Prostate gland (tissue), 2 donors: ENCODE measurements around the gene LRRC42. TPM values are rescaled to one million over a fixed set of nuclear protein-coding genes. Genes with fewer than 3 reads are reported as not detected.

ENCODE experiments used
- DNase-seq: peaks from one replicate; pipeline ENCODE4 v3.0.0-alpha.2; 2019; ENCODE audit warnings: low spot score
- H3K27ac ChIP-seq, 2 donors: fragments of 200-600 bp; sonication (generic); 2 replicates each; pipeline ENCODE4 v1.5.1; 2017 to 2019
- H3K27me3 ChIP-seq: fragments of 200-600 bp; sonication (generic); replicated peaks from 2 replicates; pipeline ENCODE4 v1.5.1; 2019; ENCODE audit not compliant: insufficient read depth
- H3K36me3 ChIP-seq, 2 donors: fragments of 200-600 bp; sonication (generic); 1 replicate in 1 of 2; 2 replicates in 1 of 2; pipeline versions ENCODE4 v1.5.1 to v1.8.1; 2017 to 2019
- H3K4me1 ChIP-seq: fragments of 200-600 bp; sonication (generic); replicated peaks from 2 replicates; pipeline ENCODE4 v1.5.1; 2019
- H3K4me3 ChIP-seq, 2 donors: fragments of 200-600 bp; sonication (generic); 2 replicates each; pipeline ENCODE4 v1.5.1; 2017 to 2019
- H3K9me3 ChIP-seq: fragments of 200-600 bp; sonication (generic); 2 replicates; pipeline ENCODE4 v1.5.1; 2017
- POLR2A ChIP-seq: fragments of 450-650 bp; IDR thresholded peaks from one replicate; pipeline ENCODE4 v1.6.1; 2016; ENCODE audit warnings: antibody characterized with exemption, mild to moderate bottlenecking
- POLR2AphosphoS5 ChIP-seq: sonication (generic); formaldehyde crosslinking; IDR thresholded peaks from one replicate; pipeline ENCODE4 v1.6.1; 2017; ENCODE audit warnings: antibody characterized with exemption
- WGBS: methylation state at CpG from one replicate; pipeline ENCODE4 v1.1.5; 2018; 5-methylcytosine and 5-hydroxymethylcytosine counted together
- intact Hi-C: fragments of 100-400 bp; cut with DNase I; formaldehyde crosslinking; loops from one replicate; pipeline ENCODE4 v1.14.2; 2022
- total RNA-seq, 2 donors: library from RNA; depleted of rRNA; stranded (reverse); fragments of >200 nt; gene quantifications; one replicate each; pipeline ENCODE4 v1.1.0, GENCODE V29; 2016
- TF ChIP-seq, protein P1 (sequence below), 4 experiments: fragments of 200-600 bp in 2 of 4; fragments of 450-650 bp in 2 of 4; sonication (generic) in 2 of 4; IDR thresholded peaks; 1 replicate in 3 of 4; 2 replicates in 1 of 4; pipeline ENCODE4 v1.5.1; 2016 to 2019; ENCODE audit warnings: antibody characterized with exemption in 4 of 4, mild to moderate bottlenecking in 2 of 4, moderate library complexity in 2 of 4

The LRRC42 gene, protein sequence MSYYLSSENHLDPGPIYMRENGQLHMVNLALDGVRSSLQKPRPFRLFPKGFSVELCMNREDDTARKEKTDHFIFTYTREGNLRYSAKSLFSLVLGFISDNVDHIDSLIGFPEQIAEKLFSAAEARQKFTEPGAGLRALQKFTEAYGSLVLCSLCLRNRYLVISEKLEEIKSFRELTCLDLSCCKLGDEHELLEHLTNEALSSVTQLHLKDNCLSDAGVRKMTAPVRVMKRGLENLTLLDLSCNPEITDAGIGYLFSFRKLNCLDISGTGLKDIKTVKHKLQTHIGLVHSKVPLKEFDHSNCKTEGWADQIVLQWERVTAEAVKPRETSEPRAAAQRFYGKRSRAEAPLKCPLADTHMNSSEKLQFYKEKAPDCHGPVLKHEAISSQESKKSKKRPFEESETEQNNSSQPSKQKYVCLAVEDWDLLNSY
- total RNA-seq: 10 to 100 TPM; 21.1 to 31.8 TPM

DNA sequence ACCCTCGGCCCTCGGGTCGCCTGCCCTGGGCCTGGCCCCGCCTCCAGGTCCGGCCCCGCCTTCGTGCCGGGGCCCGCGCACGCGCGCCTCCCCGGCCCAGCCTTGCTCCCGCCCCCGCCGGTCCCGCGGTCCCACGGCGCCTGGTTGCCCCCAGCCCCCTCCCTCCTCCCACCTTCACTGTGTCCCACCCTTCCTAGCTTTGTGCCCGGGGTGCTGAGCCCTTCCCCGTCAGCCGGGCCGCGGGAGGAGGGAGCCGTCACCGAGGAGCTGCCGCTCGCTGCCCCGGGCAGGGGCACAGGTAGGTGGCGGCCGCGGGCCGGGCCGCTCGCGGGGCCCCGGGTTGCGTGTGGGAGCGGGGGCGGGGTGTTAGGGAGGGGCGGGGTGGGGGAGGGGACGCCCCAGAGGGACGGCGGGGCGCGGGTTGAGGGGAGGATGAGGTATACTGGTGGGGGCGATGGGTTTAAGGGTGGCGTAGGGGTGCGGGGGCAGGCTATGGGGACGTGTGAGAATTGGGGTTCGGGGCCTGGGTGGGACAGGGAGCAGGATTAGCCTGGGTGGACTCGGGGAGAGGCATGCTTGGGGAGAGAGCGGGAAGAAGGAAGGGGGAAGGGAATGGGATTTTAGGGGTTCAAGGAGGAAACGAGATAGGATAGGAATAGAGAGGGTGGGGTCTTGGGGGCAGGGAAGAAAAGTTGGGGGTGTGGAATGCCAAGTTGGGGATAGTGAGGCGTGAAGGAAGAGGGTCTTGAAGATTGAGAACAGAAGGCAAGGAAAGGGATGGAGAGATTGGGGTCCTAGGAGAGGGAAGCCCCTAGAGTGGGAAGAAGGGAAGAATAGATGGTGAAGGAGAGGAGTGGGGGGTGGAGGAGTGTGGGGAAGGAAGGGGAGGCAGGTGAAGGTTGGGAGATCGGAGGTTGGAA lies at the start of gene LRRC42:
Gene LRRC42 (plus strand): TSS at position 99 of the 920 bp plus-strand sequence. CDS start 5,650 bp downstream, outside the sequence.
- WGBS: under 1% methylated on average over 58 of the region's 58 CpGs
- peak within 1 kb of the TSS; percentile 74 to 76 for H3K4me3 ChIP-seq
- no peaks in the 10 kb centered on the region for H3K36me3 ChIP-seq
- intact Hi-C loops: loop anchor here (2.0 kb wide), 2 partner anchors 58 to 106 kb away; partner anchors contain the start of genes TCEANC2, TMEM59 and YIPF1
- DNase-seq: no peak
- H3K27me3 ChIP-seq: no peaks in the 10 kb centered on the region
- peak within 1 kb of the TSS; percentile 88 to 94 for H3K27ac ChIP-seq
- H3K9me3 ChIP-seq: no peaks in the 10 kb centered on the region
- H3K4me1 ChIP-seq: peaks cover 4% of the 10 kb centered on the region
- TF ChIP-seq POLR2A (peak; percentile 52), POLR2AphosphoS5 (no peak)
- TF ChIP-seq, protein P1, sequence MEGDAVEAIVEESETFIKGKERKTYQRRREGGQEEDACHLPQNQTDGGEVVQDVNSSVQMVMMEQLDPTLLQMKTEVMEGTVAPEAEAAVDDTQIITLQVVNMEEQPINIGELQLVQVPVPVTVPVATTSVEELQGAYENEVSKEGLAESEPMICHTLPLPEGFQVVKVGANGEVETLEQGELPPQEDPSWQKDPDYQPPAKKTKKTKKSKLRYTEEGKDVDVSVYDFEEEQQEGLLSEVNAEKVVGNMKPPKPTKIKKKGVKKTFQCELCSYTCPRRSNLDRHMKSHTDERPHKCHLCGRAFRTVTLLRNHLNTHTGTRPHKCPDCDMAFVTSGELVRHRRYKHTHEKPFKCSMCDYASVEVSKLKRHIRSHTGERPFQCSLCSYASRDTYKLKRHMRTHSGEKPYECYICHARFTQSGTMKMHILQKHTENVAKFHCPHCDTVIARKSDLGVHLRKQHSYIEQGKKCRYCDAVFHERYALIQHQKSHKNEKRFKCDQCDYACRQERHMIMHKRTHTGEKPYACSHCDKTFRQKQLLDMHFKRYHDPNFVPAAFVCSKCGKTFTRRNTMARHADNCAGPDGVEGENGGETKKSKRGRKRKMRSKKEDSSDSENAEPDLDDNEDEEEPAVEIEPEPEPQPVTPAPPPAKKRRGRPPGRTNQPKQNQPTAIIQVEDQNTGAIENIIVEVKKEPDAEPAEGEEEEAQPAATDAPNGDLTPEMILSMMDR (IDR thresholded peaks at IDR 0.05): peak in 3 of 4 experiments; percentile 21 to 50 (median 39)

DNA sequence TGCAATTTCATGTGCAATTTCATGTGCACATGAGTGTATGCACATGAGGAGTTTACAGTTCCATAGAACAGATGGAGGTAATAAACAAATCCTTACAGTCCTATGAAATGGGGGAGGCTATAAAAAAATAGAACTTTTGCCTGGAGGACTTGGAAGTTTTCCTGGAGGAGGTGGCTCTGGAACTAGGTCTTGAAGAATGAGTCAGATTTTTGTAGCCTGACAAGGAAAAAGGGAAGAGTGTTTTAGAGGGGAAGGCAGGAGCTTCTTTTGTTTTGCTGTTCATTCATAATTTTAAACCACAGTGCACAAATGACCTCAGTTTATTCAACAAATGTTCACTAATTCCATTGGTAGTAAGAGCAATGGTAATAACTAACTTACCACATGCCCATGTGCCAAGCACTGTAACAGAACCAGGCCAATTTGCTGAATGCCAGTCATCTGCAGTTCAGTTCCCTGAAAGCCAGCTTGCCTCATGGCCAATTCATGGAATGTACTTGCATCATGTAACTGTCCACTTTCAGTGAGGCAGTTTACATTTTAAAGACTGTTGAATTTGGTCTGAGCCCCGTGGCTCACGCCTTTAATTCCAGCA lies 49.4 kb upstream of the LRRC42 start:
- no peak overlapping the region for H3K4me3 ChIP-seq
- TF ChIP-seq POLR2AphosphoS5 (peak; percentile 42), POLR2A (no peak)
- TF ChIP-seq, protein P1 (IDR thresholded peaks at IDR 0.05): no peak
- WGBS: 30% methylated on average over 2 of the region's 2 CpGs
- H3K27ac ChIP-seq: peak overlapping the region in 1 of 2 donors; percentile 53
- peak; percentile 20 for DNase-seq
- H3K4me1 ChIP-seq: peaks cover 9% of the 10 kb centered on the region
- H3K27me3 ChIP-seq: no peaks in the 10 kb centered on the region
- H3K9me3 ChIP-seq: no peaks in the 10 kb centered on the region
- no peaks in the 10 kb centered on the region for H3K36me3 ChIP-seq
- intact Hi-C loops: no loop called here

DNA sequence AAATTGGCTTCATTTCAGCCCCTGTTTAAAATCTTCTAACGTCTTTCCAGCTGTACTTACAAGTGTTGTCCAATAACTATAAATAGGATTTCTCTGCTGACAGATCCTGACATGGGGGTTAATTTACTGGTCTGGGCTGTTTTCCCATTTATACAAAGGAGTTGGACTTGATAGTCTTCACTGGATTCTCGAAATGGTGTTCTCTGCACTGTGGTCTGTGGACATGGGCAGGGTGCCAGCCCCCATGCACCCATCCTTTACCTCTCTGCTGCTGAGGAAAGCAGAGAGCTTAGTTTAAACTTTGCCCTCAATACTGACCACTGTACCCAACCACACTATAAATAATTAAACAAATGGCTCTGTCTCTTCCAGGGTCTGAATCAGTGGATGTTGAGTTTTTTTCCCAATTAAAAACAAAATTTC lies 46.9 kb upstream of the LRRC42 start:
- no peaks in the 10 kb centered on the region for H3K27me3 ChIP-seq
- intact Hi-C loops: no loop called here
- no peak overlapping the region for H3K4me3 ChIP-seq
- peaks cover 9% of the 10 kb centered on the region for H3K4me1 ChIP-seq
- TF ChIP-seq POLR2A (no peak), POLR2AphosphoS5 (peak; percentile 87)
- 3% methylated on average over 2 of the region's 2 CpGs for WGBS
- no peaks in the 10 kb centered on the region for H3K9me3 ChIP-seq
- peak overlapping the region; percentile 53 for H3K27ac ChIP-seq
- H3K36me3 ChIP-seq: no peaks in the 10 kb centered on the region
- peak; percentile 81 for DNase-seq

DNA sequence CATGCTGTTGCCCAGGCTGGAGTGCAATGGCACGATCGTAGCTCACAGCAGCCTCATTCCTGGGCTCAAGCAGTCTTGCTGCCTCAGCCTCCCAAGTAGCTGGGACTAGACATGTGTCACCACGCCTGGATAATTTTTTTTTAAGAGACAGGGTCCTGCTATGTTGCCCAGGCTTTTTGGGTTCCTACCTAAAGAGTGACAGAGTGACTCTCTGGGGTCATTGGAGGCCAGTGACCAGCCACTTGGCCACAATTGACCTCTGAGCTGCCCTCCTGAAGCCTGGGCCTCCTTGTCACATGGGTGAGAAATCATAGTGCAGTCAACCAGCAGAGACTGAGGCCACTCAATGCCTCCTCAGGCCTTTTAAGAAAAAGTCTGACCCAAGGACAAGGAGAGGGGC lies 46.4 kb upstream of the LRRC42 start:
- Histone ChIP-seq H3K27ac (peak overlapping the region in 1 of 2 donors; percentile 53), H3K9me3 (no peaks in the 10 kb centered on the region), H3K27me3 (no peaks in the 10 kb centered on the region), H3K36me3 (no peaks in the 10 kb centered on the region), H3K4me3 (no peak overlapping the region), H3K4me1 (peaks cover 9% of the 10 kb centered on the region)
- TF ChIP-seq POLR2A (no peak), POLR2AphosphoS5 (no peak)
- TF ChIP-seq, protein P1 (IDR thresholded peaks at IDR 0.05): no peak
- intact Hi-C loops: no loop called here
- DNase-seq: no peak
- WGBS: 82% methylated on average over 3 of the region's 3 CpGs
